Brain microvascular endothelial cell (primary cell): ENCODE data around the gene BID.
A peak's percentile ranks its signal among the peaks of the same experiment; 100 is the strongest.

Experiments used
- DNase-seq: peaks from one replicate; pipeline ENCODE4 v3.0.0-alpha.2; 2020
- H3K27ac ChIP-seq: fragments of 250-450 bp; sonication (Bioruptor Pico); 2 replicates; pipeline ENCODE4 v1.5.1; 2020; ENCODE audit warnings: mild to moderate bottlenecking, moderate library complexity
- H3K27me3 ChIP-seq: fragments of 250-450 bp; sonication (Bioruptor Pico); replicated peaks from 2 replicates; pipeline ENCODE4 v1.5.1; 2020; ENCODE audit warnings: mild to moderate bottlenecking
- H3K36me3 ChIP-seq: fragments of 250-450 bp; sonication (Bioruptor Pico); replicated peaks from 2 replicates; pipeline ENCODE4 v1.5.1; 2020; ENCODE audit warnings: mild to moderate bottlenecking
- H3K4me3 ChIP-seq: 2 replicates; pipeline ENCODE4 v1.5.1; 2011; ENCODE audit warnings: low read depth, mild to moderate bottlenecking, control low read depth, low read length, moderate library complexity
- in situ Hi-C: cut with HindIII; loops from 2 replicates; pipeline ENCODE4 v1.10.0; 2017; ENCODE audit warnings: low sequenced_read_pairs, low pct_ligation_motif_present
- TF ChIP-seq, protein P1 (sequence below): IDR thresholded peaks from 2 replicates; pipeline ENCODE4 v1.5.1; 2011; ENCODE audit warnings: low read depth, mild to moderate bottlenecking, moderate library complexity, low read length, control low read depth, inconsistent platforms; ENCODE audit errors: missing control alignments

The BID gene

GRCh38 chr22:17754233-17754925, 19.9 kb downstream of the BID start:
- in situ Hi-C loops: no loop called here
- DNase-seq: no peak
- TF ChIP-seq, protein P1, sequence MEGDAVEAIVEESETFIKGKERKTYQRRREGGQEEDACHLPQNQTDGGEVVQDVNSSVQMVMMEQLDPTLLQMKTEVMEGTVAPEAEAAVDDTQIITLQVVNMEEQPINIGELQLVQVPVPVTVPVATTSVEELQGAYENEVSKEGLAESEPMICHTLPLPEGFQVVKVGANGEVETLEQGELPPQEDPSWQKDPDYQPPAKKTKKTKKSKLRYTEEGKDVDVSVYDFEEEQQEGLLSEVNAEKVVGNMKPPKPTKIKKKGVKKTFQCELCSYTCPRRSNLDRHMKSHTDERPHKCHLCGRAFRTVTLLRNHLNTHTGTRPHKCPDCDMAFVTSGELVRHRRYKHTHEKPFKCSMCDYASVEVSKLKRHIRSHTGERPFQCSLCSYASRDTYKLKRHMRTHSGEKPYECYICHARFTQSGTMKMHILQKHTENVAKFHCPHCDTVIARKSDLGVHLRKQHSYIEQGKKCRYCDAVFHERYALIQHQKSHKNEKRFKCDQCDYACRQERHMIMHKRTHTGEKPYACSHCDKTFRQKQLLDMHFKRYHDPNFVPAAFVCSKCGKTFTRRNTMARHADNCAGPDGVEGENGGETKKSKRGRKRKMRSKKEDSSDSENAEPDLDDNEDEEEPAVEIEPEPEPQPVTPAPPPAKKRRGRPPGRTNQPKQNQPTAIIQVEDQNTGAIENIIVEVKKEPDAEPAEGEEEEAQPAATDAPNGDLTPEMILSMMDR: peak; percentile 57
- H3K4me3 ChIP-seq: no peak overlapping the region
- H3K27me3 ChIP-seq: no peaks in the 10 kb centered on the region
- H3K27ac ChIP-seq: no peak overlapping the region
- no peaks in the 10 kb centered on the region for H3K36me3 ChIP-seq

DNA sequence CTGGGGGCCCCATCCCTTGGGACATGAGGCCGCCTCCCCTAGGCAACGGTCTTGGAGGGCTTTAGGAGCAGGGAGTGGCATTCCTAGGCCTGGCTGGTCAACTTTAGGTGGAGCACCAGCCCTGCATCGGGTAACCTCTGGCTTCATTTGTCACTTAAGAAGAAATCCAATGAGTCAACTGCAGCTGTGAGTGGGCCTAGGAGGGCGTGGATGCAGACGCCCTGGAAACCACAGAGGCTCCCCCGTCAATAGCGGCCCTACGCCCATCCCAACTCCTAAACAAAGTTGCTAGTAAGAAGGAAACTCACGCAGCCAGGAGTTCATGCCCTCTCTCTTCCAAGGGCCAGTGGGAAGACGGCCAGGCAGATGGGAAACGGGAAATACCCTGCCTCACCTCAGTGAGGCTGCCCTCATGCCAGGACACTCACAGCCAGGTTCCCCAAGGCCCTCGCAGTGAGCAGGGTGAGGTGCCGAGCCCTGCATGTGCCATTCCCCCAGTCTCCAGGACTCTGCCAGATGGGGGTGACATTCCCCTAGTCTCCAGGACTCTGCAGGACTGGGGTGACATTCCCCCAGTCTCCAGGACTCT, 20.8 kb downstream of the BID start:
- H3K4me3 ChIP-seq: no peak overlapping the region
- no peaks in the 10 kb centered on the region for H3K36me3 ChIP-seq
- peak; percentile 20 for DNase-seq
- TF ChIP-seq, protein P1: no peak
- H3K27ac ChIP-seq: no peak overlapping the region
- in situ Hi-C loops: no loop called here
- H3K27me3 ChIP-seq: no peaks in the 10 kb centered on the region

DNA sequence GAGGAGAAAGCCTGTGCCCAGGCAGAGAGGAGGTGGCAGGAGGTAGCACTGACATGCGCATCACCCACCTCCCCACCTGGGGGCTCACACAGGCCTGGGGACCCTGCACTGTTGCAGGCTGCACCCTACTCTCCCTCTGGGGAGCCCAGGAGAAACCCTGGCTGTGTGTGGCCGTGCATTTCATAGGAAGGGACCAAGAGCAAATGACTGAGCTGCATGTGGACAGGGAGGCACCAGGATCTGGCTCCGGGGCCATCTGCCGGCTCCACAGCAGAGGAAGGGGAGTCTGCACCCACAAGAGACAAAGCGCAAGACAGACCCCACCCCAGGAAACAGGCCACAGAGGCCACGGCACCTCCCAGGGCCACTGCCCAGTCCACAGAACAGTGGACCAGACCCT, 22.7 kb downstream of the BID start:
- in situ Hi-C loops: no loop called here
- TF ChIP-seq, protein P1: no peak
- no peaks in the 10 kb centered on the region for H3K36me3 ChIP-seq
- no peak overlapping the region for H3K4me3 ChIP-seq
- H3K27me3 ChIP-seq: no peaks in the 10 kb centered on the region
- H3K27ac ChIP-seq: no peak overlapping the region
- DNase-seq: no peak

GRCh38 chr22:17749605-17750395, 24.5 kb downstream of the BID start:
- H3K4me3 ChIP-seq: no peak overlapping the region
- no peak for DNase-seq
- no peak overlapping the region for H3K27ac ChIP-seq
- TF ChIP-seq, protein P1: no peak
- H3K27me3 ChIP-seq: no peaks in the 10 kb centered on the region
- in situ Hi-C loops: no loop called here
- H3K36me3 ChIP-seq: no peaks in the 10 kb centered on the region

DNA sequence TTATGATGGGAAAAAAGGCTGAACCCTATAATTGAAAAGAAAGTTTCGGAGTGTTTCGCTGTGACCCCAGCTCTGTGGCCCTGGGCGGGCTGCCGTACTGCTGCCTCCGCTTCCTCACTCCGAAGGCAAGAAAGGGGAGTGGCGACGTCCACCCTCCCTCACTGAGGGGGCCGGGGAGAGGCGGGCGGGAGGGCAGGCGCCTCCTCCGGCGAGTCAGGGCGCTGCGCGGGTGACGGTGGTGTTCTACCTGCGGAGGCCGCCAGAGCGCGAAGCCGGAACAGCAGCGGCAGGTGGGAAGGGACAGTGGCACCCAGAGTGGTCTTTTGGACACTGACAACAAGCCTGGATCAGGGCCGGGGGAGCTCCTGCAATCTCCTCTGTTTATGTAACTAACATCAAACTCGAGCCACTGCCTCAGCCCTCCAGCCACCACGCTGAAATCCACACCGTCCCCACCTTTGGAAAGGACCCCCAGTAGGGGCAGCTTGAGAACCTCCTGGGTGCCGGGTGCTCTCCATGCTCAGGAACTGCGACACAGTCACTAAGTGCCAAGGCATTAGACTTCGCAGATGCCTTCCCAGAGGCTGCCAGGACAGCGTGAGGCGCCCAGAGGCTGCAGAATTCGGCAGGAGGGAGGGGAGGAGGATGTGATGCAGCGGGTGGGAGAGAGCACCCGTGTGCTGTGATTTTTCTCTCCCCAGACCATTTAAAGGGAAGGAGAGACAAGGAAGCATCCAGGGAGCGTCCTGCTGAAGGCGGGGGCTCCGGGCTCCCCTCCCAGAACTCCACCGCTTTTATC, 25.5 kb downstream of the BID start:
- no peaks in the 10 kb centered on the region for H3K36me3 ChIP-seq
- in situ Hi-C loops: no loop called here
- TF ChIP-seq, protein P1: no peak
- no peak overlapping the region for H3K4me3 ChIP-seq
- H3K27ac ChIP-seq: no peak overlapping the region
- DNase-seq: no peak
- no peaks in the 10 kb centered on the region for H3K27me3 ChIP-seq
